GM21737 (cell line): ENCODE data around the gene RDH12.
"Not testable (repeated sequence)": the region's sequence is repeated elsewhere in the genome, so short reads cannot be mapped to it uniquely, and the experiment has no call there.

Experiments
- ATAC-seq: cut with Tn5 transposase; IDR thresholded peaks from one replicate; pipeline ENCODE4 v1.9.1; 2021; ENCODE audit warnings: mild to moderate bottlenecking, moderate library complexity; ENCODE audit not compliant: unreplicated experiment

Gene RDH12

GRCh38 chr14:67704484-67705089, 2.9 kb downstream of the RDH12 start:
- no peak for ATAC-seq

- no peak for ATAC-seq
Measured at GRCh38 chr14:67705211-67705610, 3.5 kb downstream of the RDH12 start.

GRCh38 chr14:67709346-67709745, 7.7 kb downstream of the RDH12 start:
- ATAC-seq: not testable (repeated sequence)

- ATAC-seq: not testable (repeated sequence)
Measured at GRCh38 chr14:67709796-67710195, 8.1 kb downstream of the RDH12 start.

- no peak for ATAC-seq
Measured at GRCh38 chr14:67710209-67710608, 8.5 kb downstream of the RDH12 start.

GRCh38 chr14:67717048-67717447, 15.4 kb downstream of the RDH12 start:
- no peak for ATAC-seq

GRCh38 chr14:67718265-67718664, 16.6 kb downstream of the RDH12 start:
- ATAC-seq: no peak

GRCh38 chr14:67719385-67719784, 17.7 kb downstream of the RDH12 start:
- not testable (repeated sequence) for ATAC-seq

GRCh38 chr14:67719866-67720265, 18.2 kb downstream of the RDH12 start:
- ATAC-seq: no peak

GRCh38 chr14:67721875-67722274, 20.2 kb downstream of the RDH12 start:
- no peak for ATAC-seq

- no peak for ATAC-seq
Measured at GRCh38 chr14:67722293-67722692, 20.6 kb downstream of the RDH12 start.

GRCh38 chr14:67725171-67725570, 23.5 kb downstream of the RDH12 start:
- no peak for ATAC-seq

- ATAC-seq: no peak
Measured at GRCh38 chr14:67727361-67727760, 25.7 kb downstream of the RDH12 start.

- ATAC-seq: no peak
Measured at GRCh38 chr14:67728258-67728657, 26.6 kb downstream of the RDH12 start.

- no peak for ATAC-seq
Measured at GRCh38 chr14:67729072-67729885, 27.6 kb downstream of the RDH12 start.

GRCh38 chr14:67733616-67734015, 31.9 kb downstream of the RDH12 start:
- ATAC-seq: no peak

- ATAC-seq: no peak
Measured at GRCh38 chr14:67734675-67735074, 33.0 kb downstream of the RDH12 start.

- no peak for ATAC-seq
Measured at GRCh38 chr14:67735336-67736147, 33.9 kb downstream of the RDH12 start.

GRCh38 chr14:67736771-67737170, 35.1 kb downstream of the RDH12 start:
- no peak for ATAC-seq

- no peak for ATAC-seq
Measured at GRCh38 chr14:67738740-67739504, 37.2 kb downstream of the RDH12 start.

GRCh38 chr14:67744046-67744445, 42.4 kb downstream of the RDH12 start:
- ATAC-seq: no peak
